Testis (tissue), 2 donors: ENCODE data around the gene TRAPPC12.

Experiments used
- CTCF ChIP-seq, 3 experiments: fragments of 450-650 bp in 2 of 3; fragments of 200-600 bp in 1 of 3; sonication (generic) in 1 of 3; IDR thresholded peaks; one replicate each; pipeline ENCODE4 v1.5.1; 2016 to 2019; ENCODE audit warnings: antibody characterized with exemption in 3 of 3, mild to moderate bottlenecking in 2 of 3, moderate library complexity in 1 of 3
- POLR2A ChIP-seq: fragments of 450-650 bp; IDR thresholded peaks from one replicate; pipeline ENCODE4 v1.6.1; 2017; ENCODE audit warnings: antibody characterized with exemption, mild to moderate bottlenecking, moderate library complexity

- TF ChIP-seq CTCF (IDR thresholded peaks at IDR 0.05) (no peak), POLR2A (no peak)
These were observed 22.7 kb upstream of the TRAPPC12 start for GRCh38 chr2:3356799-3357198.
